ENCODE data around the gene DNAH8.
A peak's percentile ranks its signal among the peaks of the same experiment; 100 is the strongest.

DNAH8 gene

DNA sequence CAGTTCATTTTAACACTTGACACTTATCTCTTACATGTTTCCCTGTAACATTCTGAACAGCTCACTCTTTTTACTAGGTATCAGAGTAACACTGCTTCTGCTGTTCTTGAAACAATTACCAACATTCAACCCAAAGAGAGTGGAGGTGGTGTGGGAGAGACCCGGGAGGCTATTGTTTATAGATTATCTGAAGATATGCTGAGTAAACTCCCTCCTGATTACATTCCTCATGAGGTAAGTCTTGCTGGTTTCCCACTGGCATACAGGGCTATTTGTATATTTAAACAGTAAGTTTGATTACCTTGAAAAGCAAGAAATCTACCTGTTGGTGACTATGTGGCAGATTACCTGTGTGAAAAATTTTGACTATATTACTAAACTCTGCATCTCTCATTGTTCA, 293.6 kb downstream of the DNAH8 start:
- no peak for DNase-seq (ENCODE audit: low read depth in 1 of 2, low spot score in 1 of 2)

DNA sequence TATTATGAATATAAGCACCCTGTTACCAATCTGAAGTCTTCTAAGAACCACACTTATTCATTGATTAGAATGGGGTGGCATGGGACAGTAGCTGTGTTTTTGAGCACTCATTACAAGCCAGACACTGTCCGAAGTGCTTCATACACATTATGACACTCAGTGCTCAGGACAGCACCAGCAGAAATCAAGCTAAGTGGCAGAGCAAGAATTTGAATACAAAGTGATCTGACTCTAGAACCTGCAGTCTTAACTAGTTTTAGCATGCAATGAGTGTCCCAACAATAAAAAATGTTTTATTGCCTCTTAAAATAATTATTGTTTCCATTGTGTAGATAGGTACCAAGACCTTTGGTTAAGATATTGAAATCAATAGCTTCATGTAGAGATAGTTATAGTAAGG, 294.4 kb downstream of the DNAH8 start:
- DNase-seq (ENCODE audit: low read depth in 1 of 2, low spot score in 1 of 2), result no peak

DNA sequence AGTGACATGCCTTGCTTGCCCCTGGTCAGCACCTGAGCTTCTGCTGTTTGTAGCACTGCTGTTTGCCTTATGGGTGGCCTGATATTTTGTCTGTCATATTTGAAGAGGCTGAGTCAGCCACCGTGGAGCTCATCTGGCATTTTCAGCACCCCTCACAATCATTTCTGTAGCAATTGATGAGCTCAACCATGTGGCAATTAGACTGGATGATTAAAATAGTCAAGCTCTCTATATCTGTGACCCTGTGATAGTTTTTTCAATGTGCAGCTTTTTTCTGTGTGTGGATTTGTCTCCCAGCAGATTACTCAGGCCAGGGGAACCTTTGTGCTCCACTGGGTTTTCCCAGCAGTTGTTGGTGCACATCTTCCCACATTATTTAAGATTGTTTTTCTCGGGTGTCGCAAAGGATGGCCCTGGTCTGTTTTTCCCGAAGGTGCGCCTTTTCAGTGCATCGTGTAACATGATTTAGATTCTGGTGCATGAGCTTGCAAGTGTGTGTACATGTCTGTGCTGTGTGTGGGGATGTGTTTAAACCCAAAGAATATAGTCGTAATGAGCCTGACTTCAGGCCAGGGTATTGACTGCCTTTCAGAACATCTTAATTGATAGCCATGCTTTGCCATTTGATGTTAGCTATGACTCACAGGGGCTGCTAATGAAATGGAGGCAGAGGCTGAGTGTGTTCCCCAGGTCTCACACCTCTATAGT, 301.9 kb downstream of the DNAH8 start:
- no peak for DNase-seq (ENCODE audit: low read depth in 1 of 2, low spot score in 1 of 2)

DNA sequence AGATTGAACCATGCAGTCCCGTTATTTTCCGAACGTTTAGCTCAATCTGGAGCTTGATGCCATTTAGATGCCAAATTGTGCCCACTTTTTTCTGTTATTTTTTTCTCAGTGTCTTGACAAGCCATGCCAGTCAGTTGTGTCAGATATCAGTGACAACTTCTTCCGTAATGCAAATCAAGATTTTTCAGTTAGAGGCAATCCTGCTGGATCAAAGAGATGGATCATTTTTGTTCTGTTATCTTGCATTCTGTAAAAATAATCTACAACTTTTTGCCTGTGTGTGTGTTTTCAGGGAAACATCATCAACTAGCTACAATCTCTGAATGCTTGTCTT, 302.4 kb downstream of the DNAH8 start:
- no peak for DNase-seq (ENCODE audit: low read depth in 1 of 2, low spot score in 1 of 2)

DNA sequence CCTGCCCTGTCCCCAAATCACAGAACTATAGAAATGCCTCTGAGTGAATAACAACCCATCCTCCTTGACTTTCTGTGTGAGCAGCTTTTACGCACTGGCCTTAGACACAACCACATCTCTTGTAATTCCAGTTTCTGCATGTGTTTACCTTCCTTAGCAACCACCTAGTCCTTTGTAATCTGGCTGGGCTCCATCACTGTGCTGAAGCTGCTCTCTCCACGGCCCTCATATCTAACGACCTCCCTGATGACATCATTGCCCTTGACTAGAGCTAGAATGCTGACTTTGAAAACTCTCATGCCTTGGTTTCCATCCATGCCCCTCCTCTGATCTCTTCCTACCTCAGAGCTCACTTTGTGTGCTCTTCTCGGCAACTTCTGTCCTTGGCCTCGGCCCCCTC, 303.0 kb downstream of the DNAH8 start:
- DNase-seq (ENCODE audit: low read depth in 1 of 2, low spot score in 1 of 2), result no peak

DNA sequence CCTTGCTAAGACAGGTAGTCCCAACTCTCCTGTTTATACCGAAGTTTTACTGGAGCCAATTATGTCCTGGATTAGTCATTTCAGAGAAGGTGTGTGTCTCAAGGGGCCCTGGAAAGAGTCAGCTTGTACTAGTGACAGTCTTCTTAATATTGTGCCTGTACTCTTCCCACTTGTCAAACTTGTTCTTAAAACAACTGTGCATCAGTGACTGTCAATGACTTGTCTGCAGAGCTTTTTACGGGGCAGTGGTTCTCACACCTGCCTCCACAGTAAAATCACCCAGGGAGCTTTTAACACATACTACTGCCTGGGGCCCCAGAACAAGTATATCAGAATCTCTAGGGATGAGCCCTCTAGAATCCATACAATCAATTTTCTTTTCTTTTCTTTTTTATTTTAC, 305.0 kb downstream of the DNAH8 start:
- no peak for DNase-seq (ENCODE audit: low read depth in 1 of 2, low spot score in 1 of 2)

DNA sequence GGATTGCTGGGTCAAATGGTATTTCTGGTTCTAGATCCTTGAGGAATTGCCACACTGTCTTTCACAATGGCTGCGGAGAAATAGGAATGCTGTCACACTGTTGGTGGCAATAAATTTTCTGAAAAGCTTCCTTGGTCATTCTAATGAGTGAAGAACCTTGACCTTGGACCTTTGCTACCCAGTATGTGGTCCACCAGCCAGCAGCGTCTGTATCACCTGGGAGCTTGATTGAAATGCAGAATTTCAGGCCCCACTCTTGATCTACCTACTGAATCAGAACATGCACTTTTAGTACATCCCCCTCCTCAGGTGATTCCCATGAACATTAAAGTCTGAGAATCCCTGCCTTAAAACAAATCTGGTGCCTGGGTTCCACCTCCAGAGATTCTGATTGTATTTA, 305.9 kb downstream of the DNAH8 start:
- DNase-seq (ENCODE audit: low read depth in 1 of 2, low spot score in 1 of 2), result no peak

DNA sequence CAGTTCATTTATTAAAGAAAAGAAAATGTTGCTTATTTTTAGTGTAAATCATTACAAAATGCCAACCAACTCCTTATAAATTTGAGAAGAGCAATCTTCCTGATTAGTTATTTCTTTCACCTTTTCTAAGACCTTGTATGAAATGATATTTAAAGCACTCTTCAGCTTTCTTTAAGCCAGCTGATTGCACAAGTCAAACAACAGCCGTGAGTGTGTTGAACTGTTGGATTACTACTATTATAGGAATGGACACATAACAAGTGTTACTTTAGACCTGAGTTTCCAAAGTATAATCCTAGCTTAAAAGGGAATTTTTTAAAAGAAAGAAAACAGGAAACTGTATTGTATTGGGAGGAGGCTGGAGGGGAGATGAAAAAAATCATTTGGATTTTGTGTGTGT, 306.7 kb downstream of the DNAH8 start:
- no peak for DNase-seq (ENCODE audit: low read depth in 1 of 2, low spot score in 1 of 2)

DNA sequence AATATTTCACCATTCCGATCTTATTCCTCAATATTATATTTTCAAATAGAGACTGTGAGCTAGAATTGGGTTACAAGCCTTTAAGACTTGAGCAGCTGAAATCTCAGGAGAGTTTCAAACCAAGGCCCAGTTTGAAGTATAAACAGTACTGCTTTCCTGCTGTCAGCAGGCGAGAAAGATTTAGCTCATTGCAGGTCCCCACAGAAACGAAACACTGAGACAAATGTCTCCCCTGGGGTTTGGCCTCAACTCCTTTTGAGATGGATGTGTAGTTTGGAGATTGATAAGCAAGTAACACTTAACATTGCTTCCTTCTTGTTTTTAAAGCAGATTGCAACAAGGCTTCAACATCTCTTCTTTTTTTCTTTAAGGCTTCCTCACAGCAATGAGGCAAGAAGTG, 311.1 kb downstream of the DNAH8 start:
- no peak for DNase-seq (ENCODE audit: low read depth in 1 of 2, low spot score in 1 of 2)

DNA sequence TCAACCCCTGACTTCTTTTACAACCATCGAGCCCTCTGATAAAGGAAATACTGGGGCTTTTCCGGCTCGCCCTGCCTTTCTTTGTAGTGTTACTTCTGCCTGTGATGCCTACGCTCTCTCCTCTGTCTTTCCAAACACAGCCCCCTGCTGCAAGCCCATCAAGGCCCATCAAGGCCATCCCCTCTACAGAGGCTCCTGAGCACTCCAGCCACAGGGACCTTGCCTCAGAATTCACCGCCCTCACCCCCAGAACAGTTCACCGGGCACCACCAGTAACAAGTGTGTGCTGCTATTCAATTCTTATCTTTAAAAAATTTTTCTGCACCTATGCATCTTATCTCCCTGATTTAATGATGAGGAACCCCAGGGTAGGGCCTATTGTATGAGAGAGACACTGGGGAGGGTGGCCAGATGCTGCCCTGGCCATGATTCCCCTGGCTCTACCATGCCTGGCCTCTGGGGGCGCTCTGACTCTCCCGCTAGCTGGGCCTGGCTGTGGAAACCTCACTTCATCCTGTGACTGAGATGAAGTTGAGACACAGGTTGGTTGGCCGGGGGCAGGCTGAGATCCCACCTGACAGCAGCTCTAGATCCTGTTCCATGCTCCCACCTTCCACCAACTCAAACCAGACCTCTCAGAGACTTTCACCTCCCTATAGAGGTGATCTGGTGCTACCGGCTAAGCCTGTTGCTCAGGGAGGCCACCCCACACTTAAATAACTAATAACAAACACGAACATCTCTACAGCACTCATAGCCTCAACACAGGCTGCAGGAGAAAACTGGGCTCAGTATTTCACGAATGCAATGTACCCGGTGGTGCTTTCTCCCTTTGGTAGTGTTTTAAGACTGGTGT, 314.3 kb downstream of the DNAH8 start:
- DNase-seq (ENCODE audit: low read depth in 1 of 2, low spot score in 1 of 2), result peak in 1 of 2 donors; percentile 21

DNA sequence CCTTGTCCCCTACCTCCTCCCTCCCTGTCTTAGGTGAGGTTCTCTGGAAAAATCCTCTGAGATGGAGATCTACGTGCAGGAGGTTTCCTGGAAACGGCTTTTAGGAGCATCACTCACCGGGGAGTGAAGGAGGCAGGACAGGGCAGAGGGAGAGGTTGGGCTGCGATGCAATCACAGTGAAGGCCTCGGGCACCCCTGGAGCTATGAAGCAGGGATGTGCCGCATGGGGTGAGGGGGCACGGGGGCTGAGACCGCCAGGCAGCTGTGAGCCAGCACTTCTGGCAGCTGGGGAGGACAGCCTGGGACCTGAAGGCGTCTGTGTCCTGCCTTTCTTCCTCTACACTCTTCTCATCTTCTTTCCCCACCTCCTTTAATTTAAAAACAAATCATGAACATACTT, 320.6 kb downstream of the DNAH8 start:
- no peak for DNase-seq (ENCODE audit: low read depth in 1 of 2, low spot score in 1 of 2)

DNA sequence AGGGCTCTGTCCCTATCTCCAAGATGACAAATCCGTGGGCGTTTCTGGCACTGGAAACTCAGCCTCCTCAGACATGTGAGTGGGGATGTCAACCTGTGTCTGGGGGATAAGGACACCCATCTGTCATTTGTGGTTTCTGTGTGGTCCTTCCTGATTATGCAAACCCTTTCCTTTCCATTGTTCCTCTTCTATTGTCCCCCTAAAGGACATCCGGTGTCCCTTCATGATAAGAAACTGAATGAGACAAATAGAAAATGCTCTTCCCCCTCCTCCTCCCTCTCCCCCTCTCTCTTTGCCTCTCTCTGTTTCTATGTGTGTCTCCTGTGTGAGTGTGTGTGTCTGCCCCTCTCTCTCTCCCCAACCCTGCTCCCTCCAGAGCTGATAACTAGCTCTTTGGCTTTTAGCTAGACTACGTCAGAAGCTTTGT, 322.0 kb downstream of the DNAH8 start:
- no peak for DNase-seq (ENCODE audit: low read depth in 1 of 2, low spot score in 1 of 2)

DNA sequence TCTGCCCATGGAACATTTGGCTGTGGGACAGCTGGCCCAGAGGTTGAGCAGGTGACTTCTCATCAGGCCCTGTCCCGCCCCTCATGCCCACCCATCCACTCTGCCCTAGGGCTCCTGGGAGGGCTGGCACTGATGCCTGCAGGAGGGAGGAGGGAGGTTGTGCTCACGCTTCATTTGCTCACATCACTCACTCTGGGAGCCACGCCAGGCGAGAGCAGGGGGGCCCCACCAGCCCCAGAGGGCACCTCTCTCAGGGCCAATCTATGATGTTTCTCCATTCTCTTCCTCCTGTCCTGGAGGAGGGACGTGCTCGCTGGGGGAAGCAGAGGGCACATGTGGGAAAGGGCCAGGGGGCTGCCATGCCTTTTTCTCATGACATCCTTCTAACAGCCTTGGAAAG, 322.6 kb downstream of the DNAH8 start:
- no peak for DNase-seq (ENCODE audit: low read depth in 1 of 2, low spot score in 1 of 2)

DNA sequence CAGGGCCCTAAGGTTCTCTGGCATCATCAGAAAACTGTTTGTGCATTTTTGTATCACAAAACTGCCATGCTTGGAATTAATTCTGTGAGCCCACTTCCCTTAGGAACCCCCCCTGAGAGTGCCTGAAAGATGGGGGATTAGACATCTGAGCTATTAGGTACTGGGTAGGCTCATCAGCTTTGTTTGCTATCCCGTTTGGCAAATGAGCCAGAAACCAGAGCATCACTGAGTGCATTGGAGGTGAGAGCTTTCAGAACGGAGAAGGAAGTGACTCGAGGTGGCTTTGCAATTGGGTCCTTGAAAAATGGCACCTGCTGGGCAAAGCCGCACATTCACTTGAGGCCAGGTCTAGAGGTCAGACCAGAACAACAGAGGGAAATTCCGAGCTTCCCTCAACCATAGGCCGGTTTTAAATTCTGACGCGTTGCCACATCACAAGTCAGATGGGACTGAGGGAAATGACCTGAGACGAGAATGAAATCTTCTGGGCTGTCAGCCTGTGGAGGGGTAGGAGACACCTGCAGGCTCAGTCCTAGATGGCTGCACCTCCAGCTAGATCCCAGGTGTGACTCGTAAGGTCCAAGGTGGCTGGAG, 325.1 kb downstream of the DNAH8 start:
- no peak for DNase-seq (ENCODE audit: low read depth in 1 of 2, low spot score in 1 of 2)

DNA sequence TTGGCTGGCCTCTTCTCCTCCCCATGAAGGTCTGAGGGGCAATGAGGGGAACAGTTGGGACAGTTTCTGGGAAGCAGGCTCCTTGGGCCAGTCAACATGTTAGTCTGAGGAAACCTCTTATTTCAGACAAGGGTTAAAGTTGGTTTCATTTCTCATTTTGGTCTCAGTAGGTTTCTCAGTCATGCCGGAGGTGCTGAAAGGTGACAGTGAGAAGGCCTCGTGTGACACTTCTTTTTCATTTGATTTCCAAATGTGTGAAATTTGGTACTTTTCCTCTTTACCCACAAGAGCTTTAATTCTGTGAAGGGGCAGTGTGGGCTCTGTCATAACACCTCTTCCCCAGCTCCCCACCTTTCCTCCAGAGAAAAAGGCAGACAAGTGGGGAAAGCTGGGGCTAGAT, 326.0 kb downstream of the DNAH8 start:
- no peak for DNase-seq (ENCODE audit: low read depth in 1 of 2, low spot score in 1 of 2)

DNA sequence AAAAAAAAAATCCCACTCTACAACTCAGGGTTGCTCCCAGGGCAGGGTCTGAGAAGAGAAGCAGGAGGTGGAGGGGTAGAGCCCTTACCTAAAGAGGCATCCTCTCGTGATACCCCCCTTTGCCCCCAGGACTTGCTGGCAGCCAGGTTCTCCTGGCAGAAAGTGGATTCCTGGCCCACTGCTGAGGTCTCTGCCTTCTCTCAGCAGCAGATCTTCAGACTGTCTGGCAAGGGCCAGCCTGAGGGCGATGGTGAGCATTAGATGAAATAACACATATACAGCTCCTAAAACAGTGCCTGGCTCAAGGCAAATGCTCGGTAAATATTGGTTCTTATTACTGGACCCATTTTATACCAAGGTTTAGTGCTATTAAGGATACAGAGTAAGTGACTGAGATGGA, 328.7 kb downstream of the DNAH8 start:
- DNase-seq (ENCODE audit: low read depth in 1 of 2, low spot score in 1 of 2), result no peak

DNA sequence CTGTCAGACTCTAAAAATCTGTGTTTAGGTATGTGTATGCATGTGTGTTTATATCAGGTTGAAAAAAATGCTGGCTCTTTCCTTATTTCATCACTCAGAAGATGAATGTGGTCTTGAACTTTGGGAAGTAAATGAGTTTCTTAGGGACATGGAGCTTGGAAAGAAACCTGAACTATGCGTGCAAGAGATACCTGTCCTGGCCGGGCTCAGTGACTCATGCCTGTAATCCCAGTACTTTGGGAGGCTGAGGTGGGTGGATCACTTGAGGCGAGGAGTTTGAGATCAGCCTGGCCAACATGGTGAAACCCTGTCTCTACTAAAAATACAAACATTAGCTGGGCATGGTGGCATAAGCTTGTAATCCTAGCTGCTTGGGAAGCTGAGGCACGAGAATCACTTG, 329.1 kb downstream of the DNAH8 start:
- DNase-seq (ENCODE audit: low read depth in 1 of 2, low spot score in 1 of 2), result no peak

DNA sequence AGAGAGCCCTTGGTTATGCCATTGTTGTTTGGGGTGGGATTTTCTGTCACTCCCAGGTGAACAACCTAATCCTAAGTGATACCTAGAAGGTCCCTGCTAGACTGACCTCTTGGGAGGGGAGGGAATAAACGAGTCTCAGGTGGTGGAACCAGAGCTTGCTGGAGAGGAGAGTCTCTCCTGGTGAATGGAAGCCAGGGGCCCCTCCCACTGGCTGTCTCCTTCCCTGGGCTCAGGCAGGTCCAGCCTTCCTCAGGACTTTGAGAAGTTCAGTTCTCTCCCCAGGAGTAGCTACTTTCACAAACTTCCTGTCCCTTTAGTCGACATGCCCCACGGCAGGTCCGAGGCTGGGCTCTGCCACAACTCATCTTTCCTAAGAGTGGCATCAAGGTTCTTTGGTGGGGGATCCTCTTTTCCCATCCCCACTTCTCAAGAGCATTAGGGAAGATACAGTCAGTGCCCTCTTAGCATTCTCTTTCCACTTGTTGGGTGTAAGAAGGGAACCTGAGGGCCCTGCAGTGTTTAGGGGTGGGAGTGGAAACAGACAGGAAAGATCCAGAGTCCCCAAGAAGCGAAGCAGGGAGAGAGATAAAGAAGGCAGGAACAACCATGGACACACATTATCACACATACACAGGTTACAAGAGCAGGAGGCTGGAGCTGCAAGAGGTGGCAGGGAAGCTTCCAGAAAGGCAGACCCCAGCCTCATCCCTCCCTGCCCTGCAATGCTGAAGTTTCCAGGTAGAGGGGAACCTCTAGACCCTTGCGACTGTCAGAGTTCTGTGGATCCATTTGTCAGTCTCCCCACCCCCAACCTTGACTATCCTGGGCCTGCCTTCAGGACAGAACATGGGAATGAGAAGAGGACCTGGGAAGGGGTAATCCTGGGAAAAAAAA, 332.6 kb downstream of the DNAH8 start:
- DNase-seq (ENCODE audit: low read depth in 1 of 2, low spot score in 1 of 2), result no peak

DNA sequence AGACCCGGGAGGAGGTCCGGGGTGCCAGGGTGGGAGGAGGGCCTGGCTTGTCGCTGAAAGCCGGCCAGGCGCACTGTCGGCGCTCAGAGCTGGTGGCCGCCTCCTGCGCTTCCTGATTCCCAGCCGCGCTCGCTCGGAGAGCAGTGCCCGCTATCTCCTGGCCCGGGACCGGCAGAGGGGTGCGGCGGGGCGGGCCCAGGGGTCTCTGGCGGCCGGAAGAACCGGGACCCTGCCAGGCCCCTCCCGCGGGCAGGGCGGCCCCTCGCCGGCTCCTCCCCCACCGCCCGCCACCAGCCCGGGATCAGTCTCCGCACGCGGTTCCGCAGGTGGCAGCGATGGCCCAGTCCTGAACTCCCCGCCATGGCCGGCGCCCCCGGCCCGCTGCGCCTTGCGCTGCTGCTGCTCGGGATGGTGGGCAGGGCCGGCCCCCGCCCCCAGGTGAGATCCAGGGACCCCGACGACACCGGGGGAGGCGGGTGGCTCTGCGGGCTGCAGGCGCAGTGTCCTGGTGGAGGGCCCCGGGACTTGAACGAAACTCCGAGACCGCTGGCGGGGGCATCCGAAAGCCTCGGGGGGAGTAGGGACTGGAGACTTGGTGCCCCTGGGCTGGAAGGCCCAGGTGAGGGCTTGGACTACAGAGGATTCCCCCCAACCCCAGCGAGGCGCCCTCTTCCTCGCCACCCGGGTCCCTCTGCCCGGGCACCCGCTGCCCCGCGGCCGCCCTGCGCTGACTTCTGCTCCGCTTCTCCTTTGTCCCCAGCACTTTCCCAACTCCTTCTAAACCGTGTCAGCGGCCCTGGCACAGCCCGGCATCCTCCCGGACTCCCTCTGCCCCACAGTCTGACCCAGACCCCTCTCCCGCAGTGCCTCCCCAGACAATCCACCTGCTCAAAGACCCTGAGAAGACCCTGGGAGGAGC, 333.6 kb downstream of the DNAH8 start, which contains the start of gene GLP1R:
GLP1R (plus strand) TSS at position 301 of the 919 bp plus-strand sequence; CDS start at position 361, 60 bp downstream.
- DNase-seq (ENCODE audit: low read depth in 1 of 2, low spot score in 1 of 2), result no peak

DNA sequence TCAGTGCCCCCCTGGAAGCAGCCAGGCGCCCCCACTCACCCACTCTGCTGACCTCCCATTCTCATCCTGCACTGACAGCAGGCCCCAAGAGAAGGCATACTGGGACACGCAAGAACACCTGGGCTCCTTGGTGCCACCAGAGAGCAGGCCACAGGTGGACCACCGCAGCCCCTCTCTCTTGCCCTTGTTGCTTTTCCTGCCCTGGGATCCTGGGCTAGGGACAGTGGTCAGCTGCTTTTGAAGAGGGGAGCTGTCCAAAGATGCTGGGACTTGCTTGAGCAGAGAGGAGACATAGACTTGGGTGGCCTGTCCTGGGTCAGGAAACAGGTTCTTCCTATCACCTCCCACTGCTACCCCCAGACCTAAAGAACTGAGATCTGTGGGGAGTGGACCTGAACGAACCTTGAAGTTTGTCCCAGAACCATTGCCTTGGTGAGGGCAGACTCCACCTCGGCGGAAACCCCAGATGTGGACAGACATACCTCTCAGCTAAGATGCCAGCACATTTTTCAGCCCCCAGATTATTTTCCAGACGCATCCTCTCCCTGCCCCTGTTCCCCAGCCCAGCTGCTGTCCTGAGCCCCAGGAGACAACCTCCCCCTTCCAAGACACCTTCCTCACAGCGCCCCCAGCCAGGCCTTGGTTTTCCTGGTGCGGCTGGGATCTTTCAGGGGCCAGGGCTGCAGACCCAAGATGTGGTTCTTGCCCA, 334.6 kb downstream of the DNAH8 start:
- DNase-seq (ENCODE audit: low read depth in 1 of 2, low spot score in 1 of 2), result no peak

Measured in activated CD4-positive, alpha-beta T cell treated with anti-CD3 and anti-CD28 coated beads, Interleukin-2, amount 50 U/mL, for 24 hours (primary cell).